Measurements from ENCODE around the gene VSIG10L.

The VSIG10L gene

GRCh38 chr19:51342631-51343569, 961 bp upstream of the VSIG10L start:
- no peak overlapping the region for H3K4me3 ChIP-seq (ENCODE audit: low read depth, low read length)
- no peak for TF ChIP-seq CTCF (IDR thresholded peaks at IDR 0.05; ENCODE audit: low read depth, low read length)

- no peak overlapping the region for H3K4me3 ChIP-seq (ENCODE audit: low read depth, low read length)
- no peak for TF ChIP-seq CTCF (IDR thresholded peaks at IDR 0.05; ENCODE audit: low read depth, low read length)
Observed at GRCh38 chr19:51341066-51341465, 873 bp downstream of the VSIG10L start.

- H3K4me3 ChIP-seq (ENCODE audit: low read depth, low read length): peak overlapping the region; percentile 69
- TF ChIP-seq CTCF (IDR thresholded peaks at IDR 0.05; ENCODE audit: low read depth, low read length): no peak
Observed at GRCh38 chr19:51339687-51340656, 2.0 kb downstream of the VSIG10L start.

- no peak for TF ChIP-seq CTCF (IDR thresholded peaks at IDR 0.05; ENCODE audit: low read depth, low read length)
- H3K4me3 ChIP-seq (ENCODE audit: low read depth, low read length): peak overlapping the region; percentile 69
Observed at GRCh38 chr19:51339313-51339686, 2.6 kb downstream of the VSIG10L start.

- peak overlapping the region; percentile 69 for H3K4me3 ChIP-seq (ENCODE audit: low read depth, low read length)
- TF ChIP-seq CTCF (IDR thresholded peaks at IDR 0.05; ENCODE audit: low read depth, low read length): peak; percentile 80
Observed at GRCh38 chr19:51338563-51339312, 3.2 kb downstream of the VSIG10L start.

- TF ChIP-seq CTCF (IDR thresholded peaks at IDR 0.05; ENCODE audit: low read depth, low read length): no peak
- H3K4me3 ChIP-seq (ENCODE audit: low read depth, low read length): no peak overlapping the region
Observed at GRCh38 chr19:51337861-51338562, 3.9 kb downstream of the VSIG10L start.

Data from WI38 (cell line).